ENCODE measurements around the gene TM2D1.

DNA sequence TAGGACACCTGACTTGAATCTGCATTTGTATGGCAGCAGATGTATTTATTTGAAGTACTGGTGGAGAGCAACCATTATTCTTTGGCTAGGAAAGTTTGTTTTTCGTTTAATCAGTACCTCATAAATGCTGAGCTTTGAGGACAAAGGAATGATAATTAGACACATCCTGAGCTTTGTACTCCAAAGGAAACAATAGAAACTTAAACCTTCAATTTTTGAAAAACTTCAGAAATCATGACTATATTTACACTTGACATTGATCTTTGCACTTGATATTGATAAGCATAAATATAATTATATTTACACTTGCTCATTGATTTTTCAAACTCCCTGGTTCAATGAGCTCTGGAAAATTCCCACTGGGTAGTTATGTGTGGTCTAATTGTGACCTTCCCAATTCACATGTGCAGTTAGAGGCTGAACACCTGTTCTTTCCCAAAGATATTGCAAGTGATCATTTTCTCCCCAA lies 28.0 kb upstream of the TM2D1 start:
- TF ChIP-seq CTCF (IDR thresholded peaks at IDR 0.05 in 2 of 3, conservative IDR thresholded peaks at IDR 0.05 in 1 of 3; ENCODE audit: borderline replicate concordance in 1 of 3, insufficient read depth in 1 of 3, low read depth in 2 of 3, low read length in 2 of 3) (no peak), MAX (IDR thresholded peaks at IDR 0.05) (no peak), POLR2AphosphoS5 (IDR thresholded peaks at IDR 0.05; ENCODE audit: low read depth, low read length) (no peak), CEBPB (IDR thresholded peaks at IDR 0.05; ENCODE audit: low read depth) (no peak), POLR2A (IDR thresholded peaks at IDR 0.05; ENCODE audit: borderline replicate concordance, extremely low read depth, insufficient read depth, insufficient read length) (no peak), EZH2phosphoT487 (IDR thresholded peaks at IDR 0.05; ENCODE audit: borderline replicate concordance) (no peak), EZH2 (IDR thresholded peaks at IDR 0.05) (no peak)

Measured in HCT116 (cell line).